GM18502 (cell line): ENCODE results near the gene PHTF1.
A peak's percentile ranks its signal among the peaks of the same experiment; 100 is the strongest.

Source experiments
- ATAC-seq: cut with Tn5 transposase; IDR thresholded peaks from one replicate; pipeline ENCODE4 v1.9.1; 2021; ENCODE audit warnings: mild to moderate bottlenecking; ENCODE audit not compliant: unreplicated experiment, poor library complexity

PHTF1 gene

GRCh38 chr1:113675302-113675701 lies 84.0 kb downstream of the PHTF1 start:
- ATAC-seq: no peak

- no peak for ATAC-seq
Measured at GRCh38 chr1:113674591-113674990, 84.7 kb downstream of the PHTF1 start.

DNA sequence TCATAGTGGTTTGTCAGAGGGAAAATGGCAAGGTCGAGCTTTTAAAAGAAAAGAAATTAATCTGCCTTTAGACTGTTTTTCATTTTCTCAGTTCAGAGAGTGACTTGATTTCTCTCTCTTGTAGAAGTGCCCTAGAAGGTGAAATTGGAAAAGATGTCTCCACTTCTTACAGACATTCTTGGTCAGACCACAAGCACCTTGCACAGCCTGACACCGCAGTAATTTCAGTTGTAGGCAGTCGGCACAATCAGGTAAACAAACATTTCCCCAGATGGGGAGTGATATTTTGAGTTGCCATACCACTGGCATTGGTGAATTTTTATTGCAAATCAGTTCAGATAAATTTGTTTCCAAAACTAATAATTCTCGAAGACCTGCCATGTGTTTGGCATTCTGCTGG lies 86.8 kb downstream of the PHTF1 start:
- ATAC-seq: no peak

- no peak for ATAC-seq
Measured at GRCh38 chr1:113670650-113671049, 88.6 kb downstream of the PHTF1 start.

DNA sequence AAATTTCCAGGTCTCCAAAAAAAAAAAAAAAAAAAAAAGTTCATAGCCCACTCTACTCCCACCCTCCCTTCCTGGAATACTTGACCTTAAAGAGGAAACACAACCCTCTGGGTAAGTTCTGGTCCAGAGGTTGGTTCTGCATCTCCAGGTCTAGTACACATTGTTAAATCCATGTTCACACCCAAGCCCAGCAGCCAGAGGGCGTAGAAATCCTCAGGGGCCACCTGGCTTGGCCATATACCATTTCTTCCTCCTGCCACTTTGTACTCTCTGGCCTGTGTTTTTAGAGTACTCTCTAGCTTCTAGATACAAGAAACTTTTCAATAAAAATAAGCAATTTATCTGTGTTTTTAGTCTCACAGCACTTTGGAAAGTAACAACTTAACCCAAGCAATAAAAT lies 89.3 kb downstream of the PHTF1 start:
- ATAC-seq: no peak

DNA sequence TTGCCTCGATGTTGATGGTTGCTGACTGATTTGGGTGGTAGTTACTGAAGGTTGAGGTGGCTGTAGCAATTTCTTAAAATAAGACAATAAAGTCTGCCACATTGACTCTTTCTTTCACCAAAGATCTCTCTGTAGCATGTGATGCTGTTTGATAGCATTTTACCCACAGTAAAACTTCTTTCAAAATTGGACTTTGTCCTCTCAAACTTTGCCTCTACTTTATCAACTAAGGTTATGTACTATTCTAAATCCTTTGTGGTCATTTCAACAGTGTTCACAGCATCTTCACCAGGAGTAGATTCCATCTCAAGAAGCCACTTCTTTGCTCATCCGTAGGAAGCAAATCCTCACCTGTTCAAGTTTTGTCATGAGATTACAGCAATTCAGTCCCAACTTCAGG lies 93.2 kb downstream of the PHTF1 start:
- ATAC-seq: no peak

- no peak for ATAC-seq
Measured at GRCh38 chr1:113665071-113665470, 94.2 kb downstream of the PHTF1 start.

GRCh38 chr1:113663165-113663951 lies 95.9 kb downstream of the PHTF1 start:
- no peak for ATAC-seq

DNA sequence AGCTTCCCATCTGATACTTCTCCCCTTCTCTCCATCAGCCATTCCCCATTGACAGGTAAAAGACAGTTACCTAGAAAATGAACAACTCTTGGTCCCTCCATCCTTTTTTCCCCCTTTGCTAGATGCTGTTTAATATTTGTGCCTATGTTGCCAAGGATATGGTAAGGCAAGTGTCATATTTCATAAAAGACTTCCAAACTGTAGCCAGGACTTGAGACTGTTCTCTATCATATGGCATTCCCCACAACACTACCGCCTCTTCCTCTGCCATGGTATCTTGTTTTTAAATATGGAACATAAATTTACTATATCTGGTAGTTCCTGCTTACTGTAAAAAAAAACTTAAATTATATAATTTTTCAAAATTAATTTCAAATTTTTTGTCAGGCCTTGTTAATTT lies 97.2 kb downstream of the PHTF1 start:
- no peak for ATAC-seq

GRCh38 chr1:113660088-113660487 lies 99.2 kb downstream of the PHTF1 start:
- no peak for ATAC-seq

- no peak for ATAC-seq
Measured at GRCh38 chr1:113659556-113659955, 99.7 kb downstream of the PHTF1 start.

DNA sequence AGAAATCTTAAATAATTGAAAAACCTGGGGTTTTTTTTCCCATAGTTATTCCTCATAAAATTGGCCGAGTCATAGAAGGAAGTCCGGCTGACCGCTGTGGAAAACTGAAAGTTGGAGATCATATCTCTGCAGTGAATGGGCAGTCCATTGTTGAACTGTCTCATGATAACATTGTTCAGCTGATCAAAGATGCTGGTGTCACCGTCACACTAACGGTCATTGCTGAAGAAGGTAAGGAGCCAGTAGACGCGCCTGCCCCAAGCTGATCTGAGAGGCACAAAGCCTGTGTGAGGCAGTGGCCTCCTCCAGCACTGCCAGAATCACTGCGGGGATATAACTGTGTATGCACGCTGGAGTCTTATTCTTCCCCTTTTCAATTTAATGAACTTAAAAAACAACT lies 100.3 kb downstream of the PHTF1 start:
- no peak for ATAC-seq

GRCh38 chr1:113657556-113658063 lies 101.7 kb downstream of the PHTF1 start:
- ATAC-seq: no peak

- peak; percentile 47 for ATAC-seq
Measured at GRCh38 chr1:113657126-113657525, 102.2 kb downstream of the PHTF1 start.

GRCh38 chr1:113654883-113655282 lies 104.4 kb downstream of the PHTF1 start:
- ATAC-seq: no peak

- no peak for ATAC-seq
Measured at GRCh38 chr1:113653741-113654140, 105.5 kb downstream of the PHTF1 start.

- ATAC-seq: no peak
Measured at GRCh38 chr1:113652771-113653170, 106.5 kb downstream of the PHTF1 start.

- ATAC-seq: no peak
Measured at GRCh38 chr1:113648478-113648877, 110.8 kb downstream of the PHTF1 start.

GRCh38 chr1:113647164-113647563 lies 112.1 kb downstream of the PHTF1 start:
- no peak for ATAC-seq
